22Rv1 (cell line): ENCODE measurements around the gene BCAS4.

ENCODE experiments used
- ZFX ChIP-seq: fragments of 450-650 bp; IDR thresholded peaks from 2 replicates; pipeline ENCODE4 v1.6.1; 2017; ENCODE audit warnings: antibody characterized with exemption, borderline replicate concordance
- TF ChIP-seq, protein P1 (sequence below): fragments of 450-650 bp; IDR thresholded peaks from 2 replicates; pipeline ENCODE4 v1.5.1; 2017; ENCODE audit warnings: mild to moderate bottlenecking

DNA sequence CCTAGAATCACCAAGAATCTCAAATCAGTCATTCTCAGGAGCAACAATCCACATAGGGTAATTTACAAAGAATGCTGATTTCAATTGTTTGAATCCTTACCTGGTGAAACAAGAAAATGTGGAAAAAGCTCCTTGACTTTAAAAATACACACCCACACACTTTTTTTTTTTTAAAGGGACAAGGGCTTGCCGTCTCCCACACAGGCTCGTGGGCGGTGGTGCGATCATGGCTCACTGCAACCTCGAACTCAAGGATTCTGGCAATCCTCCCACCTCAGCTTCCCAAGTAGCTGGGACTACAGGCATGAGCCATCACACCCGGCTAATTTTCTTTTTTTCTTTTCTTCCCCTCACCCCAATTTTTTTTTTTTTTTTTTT, 32.8 kb upstream of the BCAS4 start:
- TF ChIP-seq, protein P1, sequence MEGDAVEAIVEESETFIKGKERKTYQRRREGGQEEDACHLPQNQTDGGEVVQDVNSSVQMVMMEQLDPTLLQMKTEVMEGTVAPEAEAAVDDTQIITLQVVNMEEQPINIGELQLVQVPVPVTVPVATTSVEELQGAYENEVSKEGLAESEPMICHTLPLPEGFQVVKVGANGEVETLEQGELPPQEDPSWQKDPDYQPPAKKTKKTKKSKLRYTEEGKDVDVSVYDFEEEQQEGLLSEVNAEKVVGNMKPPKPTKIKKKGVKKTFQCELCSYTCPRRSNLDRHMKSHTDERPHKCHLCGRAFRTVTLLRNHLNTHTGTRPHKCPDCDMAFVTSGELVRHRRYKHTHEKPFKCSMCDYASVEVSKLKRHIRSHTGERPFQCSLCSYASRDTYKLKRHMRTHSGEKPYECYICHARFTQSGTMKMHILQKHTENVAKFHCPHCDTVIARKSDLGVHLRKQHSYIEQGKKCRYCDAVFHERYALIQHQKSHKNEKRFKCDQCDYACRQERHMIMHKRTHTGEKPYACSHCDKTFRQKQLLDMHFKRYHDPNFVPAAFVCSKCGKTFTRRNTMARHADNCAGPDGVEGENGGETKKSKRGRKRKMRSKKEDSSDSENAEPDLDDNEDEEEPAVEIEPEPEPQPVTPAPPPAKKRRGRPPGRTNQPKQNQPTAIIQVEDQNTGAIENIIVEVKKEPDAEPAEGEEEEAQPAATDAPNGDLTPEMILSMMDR = no peak
- TF ChIP-seq ZFX = no peak
